HK-2 (cell line): ENCODE data around the gene TMPRSS4.
A peak's percentile ranks its signal among the peaks of the same experiment; 100 is the strongest.

ENCODE experiments used
- DNase-seq: peaks from one replicate; pipeline ENCODE4 v3.0.0-alpha.2; 2018; ENCODE audit not compliant: unreplicated experiment

Gene TMPRSS4

GRCh38 chr11:118104491-118104890 lies 27.6 kb downstream of the TMPRSS4 start:
- DNase-seq, result no peak

GRCh38 chr11:118105657-118106305 lies 28.9 kb downstream of the TMPRSS4 start:
- no peak for DNase-seq

GRCh38 chr11:118106789-118107335 lies 30.0 kb downstream of the TMPRSS4 start:
- DNase-seq, result no peak

- DNase-seq, result no peak
Observed at GRCh38 chr11:118108513-118108912, 31.6 kb downstream of the TMPRSS4 start.

GRCh38 chr11:118109231-118109630 lies 32.4 kb downstream of the TMPRSS4 start:
- no peak for DNase-seq

GRCh38 chr11:118111019-118111743 lies 34.3 kb downstream of the TMPRSS4 start:
- DNase-seq, result no peak

- DNase-seq, result no peak
Observed at GRCh38 chr11:118111744-118112035, 34.8 kb downstream of the TMPRSS4 start.

- DNase-seq, result no peak
Observed at GRCh38 chr11:118112711-118113430, 36.0 kb downstream of the TMPRSS4 start.

- no peak for DNase-seq
Observed at GRCh38 chr11:118114266-118114665, 37.4 kb downstream of the TMPRSS4 start.

- DNase-seq, result no peak
Observed at GRCh38 chr11:118115048-118115447, 38.2 kb downstream of the TMPRSS4 start.

- no peak for DNase-seq
Observed at GRCh38 chr11:118117790-118118601, 41.1 kb downstream of the TMPRSS4 start.

- no peak for DNase-seq
Observed at GRCh38 chr11:118120793-118121192, 43.9 kb downstream of the TMPRSS4 start.

GRCh38 chr11:118124929-118125535 lies 48.2 kb downstream of the TMPRSS4 start:
- no peak for DNase-seq

GRCh38 chr11:118126082-118126838 lies 49.4 kb downstream of the TMPRSS4 start:
- DNase-seq, result peak; percentile 11

- DNase-seq, result no peak
Observed at GRCh38 chr11:118128310-118128709, 51.4 kb downstream of the TMPRSS4 start.

GRCh38 chr11:118128721-118129470 lies 52.0 kb downstream of the TMPRSS4 start:
- no peak for DNase-seq

- no peak for DNase-seq
Observed at GRCh38 chr11:118129471-118130172, 52.7 kb downstream of the TMPRSS4 start.

- no peak for DNase-seq
Observed at GRCh38 chr11:118132385-118133151, 55.7 kb downstream of the TMPRSS4 start.

GRCh38 chr11:118133816-118134215 lies 56.9 kb downstream of the TMPRSS4 start:
- no peak for DNase-seq
